Mucosa of descending colon (tissue), 3 donors: Measurements from ENCODE around the gene TMEM255B. TPM values are rescaled to one million over a fixed set of nuclear protein-coding genes. Genes with fewer than 3 reads are reported as not detected.
A peak's percentile ranks its signal among the peaks of the same experiment; 100 is the strongest.

Experiments
- ATAC-seq: fragments of 200-7000 bp; cut with Tn5 transposase; one replicate; pipeline ENCODE4 v1.9.1; 2020; ENCODE audit warnings: mild to moderate bottlenecking, moderate library complexity
- DNase-seq, 3 donors: peaks; one replicate each; pipeline ENCODE4 v3.0.0-alpha.2; 2020
- H3K36me3 ChIP-seq: fragments of 200-600 bp; one replicate; pipeline ENCODE4 v1.8.0; 2021; ENCODE audit warnings: low read depth, mild to moderate bottlenecking
- H3K4me1 ChIP-seq: fragments of 200-600 bp; one replicate; pipeline ENCODE4 v1.8.0; 2021; ENCODE audit warnings: low read depth, mild to moderate bottlenecking
- H3K4me3 ChIP-seq: fragments of 200-600 bp; one replicate; pipeline ENCODE4 v1.8.0; 2021; ENCODE audit warnings: mild to moderate bottlenecking
- H3K9me3 ChIP-seq: fragments of 200-600 bp; one replicate; pipeline ENCODE4 v1.8.0; 2021; ENCODE audit warnings: mild to moderate bottlenecking
- CTCF ChIP-seq: fragments of 200-600 bp; IDR thresholded peaks from one replicate; pipeline ENCODE4 v1.8.0; 2022; ENCODE audit warnings: antibody characterized with exemption, mild to moderate bottlenecking
- intact Hi-C, 2 donors: fragments of 100-400 bp; cut with DNase I in 1 of 2; cut with micrococcal nuclease in 1 of 2; formaldehyde crosslinking; loops; one replicate each; pipeline versions ENCODE4 v1.11.0 to v1.11.1; 2022; cut with DNase I, micrococcal nuclease
- total RNA-seq, 3 donors: library from RNA; stranded (reverse); fragmentation: NEBNext Ultra II Directional in 2 of 3; extraction: Animal tissue kit (Norgen Biotek cat#: 25700) in 2 of 3; gene quantifications; one replicate each; pipeline versions ENCODE4 v1.2.1 to v1.2.4, GENCODE V29; 2021 to 2023
- donor health status: DM: no; HTN: no; CAD: no; lungs with moderate emphysema.
- donor health status: DM: no; HTN: no; CAD: no.
- donor health status: DM: no; HTN: yes; CAD: no.

TMEM255B gene
- total RNA-seq, 3 donors from 2014 or later = 2.9 to 6.6 (median 6.3) TPM

- intact Hi-C loops = no loop called here
- ATAC-seq (no peak), DNase-seq (no peak)
- peaks cover 6% of the 10 kb centered on the region for H3K4me1 ChIP-seq
- H3K9me3 ChIP-seq = no peaks in the 10 kb centered on the region
- no peaks in the 10 kb centered on the region for H3K36me3 ChIP-seq
- TF ChIP-seq CTCF = no peak
- no peak overlapping the region for H3K4me3 ChIP-seq
Measured at GRCh38 chr13:113734826-113735125, 24.2 kb upstream of the TMEM255B start.

GRCh38 chr13:113735194-113735593 is 23.8 kb upstream of the TMEM255B start:
- peak in 1 of 3 donors; percentile 20 for DNase-seq
- Histone ChIP-seq H3K36me3 (no peaks in the 10 kb centered on the region), H3K4me1 (peaks cover 6% of the 10 kb centered on the region), H3K4me3 (no peak overlapping the region), H3K9me3 (no peaks in the 10 kb centered on the region)
- no peak for ATAC-seq
- intact Hi-C loops = no loop called here
- no peak for TF ChIP-seq CTCF

GRCh38 chr13:113735750-113736149 is 23.3 kb upstream of the TMEM255B start:
- peak in 1 of 3 donors; percentile 33 for DNase-seq
- no peak for ATAC-seq
- TF ChIP-seq CTCF = no peak
- intact Hi-C loops = no loop called here
- H3K36me3 ChIP-seq = no peaks in the 10 kb centered on the region
- H3K4me3 ChIP-seq = no peak overlapping the region
- H3K9me3 ChIP-seq = no peaks in the 10 kb centered on the region
- peaks cover 6% of the 10 kb centered on the region for H3K4me1 ChIP-seq

GRCh38 chr13:113736258-113736731 is 22.7 kb upstream of the TMEM255B start:
- no peaks in the 10 kb centered on the region for H3K36me3 ChIP-seq
- peak; percentile 46 to 63 (median 62) for DNase-seq
- intact Hi-C loops = no loop called here
- H3K4me3 ChIP-seq = no peak overlapping the region
- no peak for TF ChIP-seq CTCF
- peaks cover 6% of the 10 kb centered on the region for H3K4me1 ChIP-seq
- no peaks in the 10 kb centered on the region for H3K9me3 ChIP-seq
- peak; percentile 85 for ATAC-seq

GRCh38 chr13:113737803-113738202 is 21.2 kb upstream of the TMEM255B start:
- Histone ChIP-seq H3K4me3 (no peak overlapping the region), H3K36me3 (no peaks in the 10 kb centered on the region), H3K9me3 (no peaks in the 10 kb centered on the region), H3K4me1 (peaks cover 11% of the 10 kb centered on the region)
- DNase-seq (no peak), ATAC-seq (no peak)
- TF ChIP-seq CTCF = no peak
- intact Hi-C loops = no loop called here
